Measurements from ENCODE around the gene EIF4EBP2. TPM values are rescaled to one million over a fixed set of nuclear protein-coding genes. Genes with fewer than 3 reads are reported as not detected.

The EIF4EBP2 gene
- total and polyA plus RNA-seq, 2 of the 13 experiments (the other 11 are each of a cell fraction or from before 2014, with no cell fraction given) = 16.9 to 22.0 TPM

- POLR2A ChIA-PET = no interaction called here
- no peaks in the 10 kb centered on the region for H3K4me1 ChIP-seq (ENCODE audit: insufficient read depth, low read length)
- 42% methylated on average over 2 of the region's 4 CpGs for whole genome bisulfite sequencing (ENCODE audit: low lambda C conversion rate)
Observed at GRCh38 chr10:70462349-70462984, 58.5 kb downstream of the EIF4EBP2 start.

GRCh38 chr10:70465278-70465677 lies 61.3 kb downstream of the EIF4EBP2 start:
- POLR2A ChIA-PET = no interaction called here
- BruUV-seq (replicated peaks) = no TSS peak
- no peak for DNase-seq (ENCODE audit: low spot score)
- no peak for TF ChIP-seq ZBTB4 (CRISPR knock-in tag; IDR thresholded peaks at IDR 0.05; ENCODE audit: borderline replicate concordance)
- TF ChIP-seq POLR2AphosphoS5 (IDR thresholded peaks at IDR 0.05; ENCODE audit: low read depth, low read length) = no peak
- TF ChIP-seq ZNF292 (CRISPR knock-in tag; IDR thresholded peaks at IDR 0.05; ENCODE audit: borderline replicate concordance, low read depth) = no peak
- no peak for TF ChIP-seq TAF15 (IDR thresholded peaks at IDR 0.05; ENCODE audit: low read depth, low read length, poor library complexity, severe bottlenecking)
- TF ChIP-seq ZNF331 (CRISPR knock-in tag; IDR thresholded peaks at IDR 0.05) = no peak
- TF ChIP-seq PAXIP1 (CRISPR knock-in tag; conservative IDR thresholded peaks at IDR 0.05) = no peak

More at GRCh38 chr10:70462349-70462984, 58.5 kb downstream of the EIF4EBP2 start:
- H3K27ac ChIP-seq (ENCODE audit: extremely low read length, insufficient read depth, low read length) = no peak overlapping the region
- H3K36me3 ChIP-seq (replicated peaks in 1 of 2; ENCODE audit: control insufficient read depth in 1 of 2, insufficient read depth in 2 of 2, low read length in 2 of 2) = no peaks in the 10 kb centered on the region
- no peaks in the 10 kb centered on the region for H3K9me3 ChIP-seq (ENCODE audit: low read length)
- ATAC-seq (no peak), FAIRE-seq (no peak), DNase-seq (ENCODE audit: low spot score) (no peak)
- no peaks in the 10 kb centered on the region for H4K20me1 ChIP-seq (ENCODE audit: insufficient read depth, low read length)
- CTCF ChIA-PET (ENCODE audit: low intra/inter-chr PET ratio, low total read pairs) = no interaction called here
- BruUV-seq (replicated peaks) = no TSS peak
- TF ChIP-seq TP53 (CRISPR knock-in tag; conservative IDR thresholded peaks at IDR 0.05) = no peak
- no peak for TF ChIP-seq FOXK2 (IDR thresholded peaks at IDR 0.05)
- TF ChIP-seq MYPOP (CRISPR knock-in tag; IDR thresholded peaks at IDR 0.05) = no peak
- TF ChIP-seq ZNF547 (CRISPR knock-in tag; IDR thresholded peaks at IDR 0.05) = no peak
- no peak for TF ChIP-seq SP140L (CRISPR knock-in tag; IDR thresholded peaks at IDR 0.05; ENCODE audit: borderline replicate concordance)
- no peak overlapping the region for H3K9ac ChIP-seq (ENCODE audit: insufficient read depth, low read depth, low read length)
- no peaks in the 10 kb centered on the region for H3K79me2 ChIP-seq (ENCODE audit: insufficient read depth, low read length)
- intact Hi-C loops (cut with micrococcal nuclease; ENCODE audit: unreplicated experiment) = no loop called here
- H3K27me3 ChIP-seq (ENCODE audit: control insufficient read depth in 1 of 2, insufficient read depth in 2 of 2, low read length in 2 of 2) = peaks cover 5 to 24% of the 10 kb centered on the region in 2 experiments; a peak in 4 of 5 replicates
- H3K4me2 ChIP-seq (ENCODE audit: low read depth, low read length) = no peak overlapping the region
- H2AFZ ChIP-seq (ENCODE audit: low read length) = no peak overlapping the region
- in situ Hi-C loops (cut with HindIII; ENCODE audit: extremely low pct_ligation_motif_present, low pct_unique_long_range_greater_than_20kb) = loop anchor here (5.0 kb wide), 1 partner anchor 75 kb away; no protein-coding TSS in a partner anchor
- no peak overlapping the region for H3K4me3 ChIP-seq (replicated peaks in 1 of 3; ENCODE audit: insufficient read depth in 1 of 3, low read depth in 2 of 3, low read length in 3 of 3)

More at GRCh38 chr10:70465278-70465677, 61.3 kb downstream of the EIF4EBP2 start:
- in situ Hi-C loops (cut with HindIII; ENCODE audit: extremely low pct_ligation_motif_present, low pct_unique_long_range_greater_than_20kb) (no loop called here), intact Hi-C loops (cut with micrococcal nuclease; ENCODE audit: unreplicated experiment) (no loop called here)
- no peaks in the 10 kb centered on the region for H3K9me3 ChIP-seq (ENCODE audit: low read length)
- 50% methylated on average over 4 of the region's 4 CpGs for WGBS (ENCODE audit: low lambda C conversion rate)
- H3K27ac ChIP-seq (ENCODE audit: extremely low read length, insufficient read depth, low read length) = no peak overlapping the region
- ATAC-seq (no peak), FAIRE-seq (no peak)
- H3K9ac ChIP-seq (ENCODE audit: insufficient read depth, low read depth, low read length) = no peak overlapping the region
- H2AFZ ChIP-seq (ENCODE audit: low read length) = no peak overlapping the region
- H3K27me3 ChIP-seq (ENCODE audit: control insufficient read depth in 1 of 2, insufficient read depth in 2 of 2, low read length in 2 of 2) = peaks cover 4 to 27% of the 10 kb centered on the region in 2 experiments; a peak in 4 of 5 replicates
- H3K36me3 ChIP-seq (replicated peaks in 1 of 2; ENCODE audit: control insufficient read depth in 1 of 2, insufficient read depth in 2 of 2, low read length in 2 of 2) = no peaks in the 10 kb centered on the region
- CTCF ChIA-PET (ENCODE audit: low intra/inter-chr PET ratio, low total read pairs) = no interaction called here
- no peaks in the 10 kb centered on the region for H4K20me1 ChIP-seq (ENCODE audit: insufficient read depth, low read length)
- H3K4me2 ChIP-seq (ENCODE audit: low read depth, low read length) = no peak overlapping the region
- H3K79me2 ChIP-seq (ENCODE audit: insufficient read depth, low read length) = no peaks in the 10 kb centered on the region
- H3K4me1 ChIP-seq (ENCODE audit: insufficient read depth, low read length) = no peaks in the 10 kb centered on the region
- H3K4me3 ChIP-seq (replicated peaks in 1 of 3; ENCODE audit: insufficient read depth in 1 of 3, low read depth in 2 of 3, low read length in 3 of 3) = no peak overlapping the region
